GM21381 (cell line): Measurements from ENCODE around the gene AHRR.
"Not testable (repeated sequence)": the region's sequence is repeated elsewhere in the genome, so short reads cannot be mapped to it uniquely, and the experiment has no call there.

Experiments
- ATAC-seq: cut with Tn5 transposase; IDR thresholded peaks from one replicate; pipeline ENCODE4 v1.9.1; 2021; ENCODE audit warnings: mild to moderate bottlenecking, moderate library complexity; ENCODE audit not compliant: unreplicated experiment

The AHRR gene

GRCh38 chr5:362978-363765, 41.7 kb downstream of the AHRR start:
- ATAC-seq: no peak

GRCh38 chr5:364497-364896, 43.0 kb downstream of the AHRR start:
- no peak for ATAC-seq

- no peak for ATAC-seq
Measured at GRCh38 chr5:366541-367357, 45.2 kb downstream of the AHRR start.

GRCh38 chr5:367358-368130, 46.0 kb downstream of the AHRR start:
- no peak for ATAC-seq

GRCh38 chr5:368183-369084, 46.9 kb downstream of the AHRR start:
- ATAC-seq: peak; percentile 55

GRCh38 chr5:369151-369868, 47.8 kb downstream of the AHRR start:
- no peak for ATAC-seq

GRCh38 chr5:369869-370236, 48.3 kb downstream of the AHRR start:
- ATAC-seq: not testable (repeated sequence)

- ATAC-seq: no peak
Measured at GRCh38 chr5:370311-370958, 48.9 kb downstream of the AHRR start.

- ATAC-seq: no peak
Measured at GRCh38 chr5:370959-371810, 49.7 kb downstream of the AHRR start.

- no peak for ATAC-seq
Measured at GRCh38 chr5:371811-372555, 50.5 kb downstream of the AHRR start.

- ATAC-seq: no peak
Measured at GRCh38 chr5:372556-372995, 51.1 kb downstream of the AHRR start.

GRCh38 chr5:372996-373709, 51.6 kb downstream of the AHRR start:
- peak; percentile 3 for ATAC-seq

- ATAC-seq: peak; percentile 33
Measured at GRCh38 chr5:373710-374602, 52.4 kb downstream of the AHRR start.

GRCh38 chr5:374631-375335, 53.3 kb downstream of the AHRR start:
- ATAC-seq: no peak

- no peak for ATAC-seq
Measured at GRCh38 chr5:375336-375920, 53.9 kb downstream of the AHRR start.
